ENCODE data around the gene TMEM135.
A peak's percentile ranks its signal among the peaks of the same experiment; 100 is the strongest.
"Not testable (repeated sequence)": the region's sequence is repeated elsewhere in the genome, so short reads cannot be mapped to it uniquely, and the experiment has no call there.

Gene TMEM135

DNA sequence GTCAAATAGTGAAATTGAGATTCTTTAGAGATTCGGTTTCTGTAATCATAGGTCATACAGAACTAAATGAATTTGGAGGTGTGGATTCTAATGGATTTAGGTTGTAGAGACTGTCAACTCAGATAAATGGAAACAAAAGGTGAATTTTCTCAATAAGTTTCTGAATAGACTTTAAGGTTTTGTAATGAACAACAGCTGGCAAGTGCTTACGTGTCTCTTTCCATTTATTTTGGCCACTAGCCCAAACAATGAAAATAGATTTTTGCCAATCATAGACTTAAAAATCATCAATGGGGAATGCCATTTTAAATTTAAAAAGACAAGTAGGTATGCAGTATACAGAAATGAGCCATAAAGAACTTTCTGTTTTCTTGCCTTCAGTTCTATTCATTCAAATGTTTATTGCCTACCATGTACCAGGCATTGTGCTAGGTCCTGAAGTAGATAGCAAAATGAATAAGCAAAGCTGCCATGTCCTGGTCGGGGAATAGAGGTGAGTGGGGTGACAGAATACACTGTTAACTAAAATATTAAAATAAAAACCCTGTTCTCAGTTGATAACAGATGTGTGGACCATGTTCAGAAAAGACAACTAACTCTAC is 16.9 kb upstream of the TMEM135 start:
- DNase-seq: no peak

DNA sequence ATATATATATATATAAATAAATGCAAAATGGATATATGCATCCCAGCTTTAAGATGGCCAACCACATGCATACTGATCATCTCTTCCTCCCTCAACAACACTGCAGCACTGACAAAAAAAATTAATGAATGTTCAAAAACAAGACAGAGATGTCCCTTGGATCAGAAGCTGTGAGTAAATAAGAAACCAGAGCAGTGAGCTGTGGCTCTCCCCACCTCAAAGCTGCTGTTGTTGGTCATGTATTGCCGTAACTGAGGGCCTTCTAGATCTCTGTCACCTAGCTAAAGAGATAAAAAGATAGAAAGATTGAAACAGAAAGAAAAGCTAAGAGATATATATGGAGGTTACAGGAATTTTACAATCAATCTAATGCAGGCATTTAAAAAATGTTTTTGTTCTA is 15.5 kb upstream of the TMEM135 start:
- DNase-seq: no peak

DNA sequence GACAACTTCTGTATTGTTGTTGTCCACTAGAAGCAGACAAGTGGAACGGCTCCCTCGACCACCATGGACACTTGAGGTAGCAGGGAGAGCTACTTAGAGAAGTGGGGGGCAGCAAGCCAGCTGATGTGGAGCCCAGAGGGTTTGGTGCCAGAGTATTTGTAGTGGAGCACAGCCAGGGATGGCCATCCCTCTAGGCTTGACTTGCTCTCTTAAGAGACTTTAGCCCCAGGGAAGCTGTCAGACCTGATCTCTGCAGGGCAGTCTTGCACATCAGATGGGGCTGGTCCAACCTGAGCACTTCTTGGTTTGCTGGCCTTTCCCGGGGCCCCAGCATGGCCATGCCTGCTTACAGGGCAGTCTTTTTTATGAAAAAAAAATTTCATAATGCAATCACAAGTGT is 15.0 kb upstream of the TMEM135 start:
- no peak for DNase-seq

DNA sequence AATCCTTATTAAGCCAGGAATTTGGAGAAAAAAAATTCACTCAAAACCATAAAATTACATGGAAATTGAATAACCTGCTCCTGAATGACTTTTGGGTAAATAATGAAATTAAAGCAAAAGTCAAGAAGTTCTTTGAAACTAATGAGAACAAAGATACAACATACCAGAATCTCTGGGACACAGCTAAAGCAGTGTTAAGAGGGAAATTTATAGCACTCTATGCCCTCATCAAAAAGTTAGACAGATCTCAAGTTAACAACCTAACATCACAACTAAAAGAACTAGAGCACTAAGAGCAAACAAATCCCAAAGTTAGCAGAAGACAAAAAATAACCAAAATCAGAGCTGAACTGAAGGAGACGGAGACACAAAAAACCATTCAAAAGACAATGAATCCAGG is 11.3 kb upstream of the TMEM135 start:
- DNase-seq: not testable (repeated sequence)

DNA sequence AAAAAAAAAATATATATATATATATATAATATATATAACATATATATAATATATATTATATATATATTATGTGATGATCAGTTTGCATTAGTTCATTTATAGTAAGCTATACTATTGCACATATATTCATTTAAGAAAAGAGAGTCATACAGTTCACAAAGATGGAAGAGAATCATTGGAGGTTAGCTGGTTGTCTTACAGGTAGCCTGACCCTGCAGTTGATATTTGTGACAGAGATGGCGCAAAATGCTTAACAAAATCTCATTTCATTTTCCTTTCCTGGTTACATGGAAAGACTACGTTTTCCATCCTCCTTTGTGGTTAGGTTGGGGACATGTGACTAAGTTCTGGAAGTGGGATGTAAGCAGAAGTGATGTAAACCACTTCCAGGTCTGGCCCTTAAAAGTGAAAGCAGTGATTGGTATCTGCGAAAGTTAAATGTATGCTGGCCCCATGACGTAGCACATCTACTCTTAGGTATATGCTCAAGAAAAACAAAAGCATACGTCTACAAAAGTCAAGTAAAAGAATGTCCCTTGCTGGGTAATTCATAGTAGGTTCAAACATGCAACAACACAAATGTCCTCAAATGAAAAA is 7.2 kb upstream of the TMEM135 start:
- DNase-seq: no peak

DNA sequence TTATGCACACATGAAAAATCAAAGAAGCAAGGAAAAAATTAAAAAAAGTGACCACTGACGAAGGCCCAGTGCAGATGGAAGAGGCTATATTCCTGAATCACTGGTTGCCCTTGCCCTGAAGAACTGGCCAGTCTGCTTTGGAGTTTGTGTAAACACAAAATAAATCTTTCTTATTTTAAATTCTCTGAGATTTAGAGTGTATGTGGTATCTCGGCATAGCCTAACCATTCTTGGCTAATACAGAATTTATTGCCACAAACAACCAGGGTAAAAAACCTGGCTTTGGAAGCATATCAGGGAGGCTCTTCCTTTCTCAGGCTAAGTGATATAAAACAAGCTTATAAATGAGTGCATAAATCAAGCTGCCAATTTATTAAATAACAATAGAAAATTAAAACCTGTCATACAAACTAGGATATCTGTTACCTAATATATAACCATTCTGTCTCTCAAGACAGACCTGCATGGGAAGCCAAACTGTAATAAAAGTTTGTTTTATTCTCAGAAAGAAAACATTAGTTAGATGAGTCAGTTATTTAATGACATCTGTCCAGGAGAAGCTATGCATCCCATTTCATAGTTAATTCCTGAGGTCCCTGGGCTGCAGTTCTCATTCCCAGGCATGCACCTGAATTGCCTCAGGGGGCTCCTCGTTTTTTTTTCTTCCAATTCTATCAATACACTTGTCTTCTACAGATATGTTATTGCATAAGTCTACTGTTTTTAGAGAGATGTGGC is 6.1 kb upstream of the TMEM135 start:
- DNase-seq: no peak

DNA sequence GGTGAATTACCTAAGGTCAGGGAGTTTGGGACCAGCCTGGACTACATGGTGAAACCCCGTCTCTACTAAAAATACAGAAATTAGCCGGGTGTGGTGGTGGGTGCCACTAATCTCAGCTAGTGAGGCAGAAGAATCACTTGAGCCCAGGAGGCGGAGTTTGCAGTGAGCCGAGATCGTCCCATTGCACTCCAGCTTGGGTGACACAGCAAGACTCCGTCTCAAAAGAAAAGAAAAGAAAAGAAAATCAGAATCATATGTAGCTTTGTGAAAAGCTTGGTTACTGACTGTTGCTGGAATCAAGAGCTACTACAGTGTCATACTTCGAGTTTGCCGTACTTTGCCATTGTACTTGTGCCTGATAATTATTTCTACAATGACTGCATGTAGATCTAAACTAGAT is 4.2 kb upstream of the TMEM135 start:
- DNase-seq: no peak

DNA sequence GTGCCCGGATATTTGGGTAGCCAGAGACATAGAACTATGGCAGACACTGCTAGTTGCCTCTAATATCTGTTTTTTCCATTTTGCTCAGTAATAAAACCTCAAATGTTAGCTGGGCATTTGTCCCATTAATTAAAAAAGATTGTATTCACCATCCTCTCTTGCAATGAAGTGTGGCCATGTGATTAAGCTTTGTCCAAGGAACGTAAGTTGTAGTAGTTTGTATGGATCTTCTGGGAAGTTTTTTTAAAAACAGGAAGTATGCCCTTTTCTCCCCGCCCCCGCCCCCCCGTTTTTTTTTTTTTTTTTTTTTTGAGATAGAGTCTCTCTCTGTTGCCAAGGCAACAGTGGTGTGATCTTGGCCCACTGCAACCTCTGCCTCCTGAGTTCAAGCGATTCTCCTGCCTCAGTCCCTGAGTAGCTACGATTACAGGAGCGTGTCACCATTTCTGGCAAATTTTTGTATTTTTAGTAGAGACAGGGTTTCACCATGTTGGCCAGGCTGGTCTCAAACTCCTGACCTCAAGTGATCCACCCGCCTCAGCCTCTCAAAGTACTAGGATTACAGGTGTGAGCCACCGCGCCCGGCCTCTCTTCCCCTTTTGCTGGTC is 1.7 kb upstream of the TMEM135 start:
- DNase-seq: no peak

DNA sequence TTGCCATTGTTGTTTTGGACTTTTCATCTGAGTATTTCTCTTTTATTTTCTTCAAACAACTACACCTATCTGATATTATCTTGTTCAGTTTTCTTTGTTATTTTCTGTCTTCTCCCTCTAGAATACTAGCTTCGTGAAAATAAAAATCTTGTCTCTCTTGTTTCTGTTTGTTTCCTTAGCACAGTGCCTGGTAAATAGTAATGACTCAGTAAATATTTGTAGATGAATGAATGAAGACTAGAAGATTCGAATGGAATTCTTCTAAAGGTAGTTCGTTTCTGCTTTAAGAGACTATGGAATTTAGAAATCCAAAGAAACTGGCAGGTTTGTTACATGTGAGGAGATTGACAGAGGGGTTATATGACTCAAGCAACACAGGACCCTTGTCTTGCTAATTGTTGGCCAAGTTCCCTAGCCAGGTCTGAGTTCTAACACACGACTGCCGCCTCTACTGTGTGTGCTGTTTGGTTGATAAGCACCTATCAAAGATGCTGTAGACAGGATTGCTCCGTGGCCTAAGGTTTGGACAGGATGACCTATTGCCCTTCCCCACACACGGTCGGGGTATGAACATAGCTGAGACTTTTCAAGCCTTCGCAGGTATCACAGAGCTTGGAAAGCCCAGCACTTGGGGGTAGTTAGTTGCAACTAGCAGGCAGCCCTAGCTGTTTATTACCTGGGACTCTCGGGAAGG is 831 bp upstream of the TMEM135 start:
- DNase-seq: no peak

DNA sequence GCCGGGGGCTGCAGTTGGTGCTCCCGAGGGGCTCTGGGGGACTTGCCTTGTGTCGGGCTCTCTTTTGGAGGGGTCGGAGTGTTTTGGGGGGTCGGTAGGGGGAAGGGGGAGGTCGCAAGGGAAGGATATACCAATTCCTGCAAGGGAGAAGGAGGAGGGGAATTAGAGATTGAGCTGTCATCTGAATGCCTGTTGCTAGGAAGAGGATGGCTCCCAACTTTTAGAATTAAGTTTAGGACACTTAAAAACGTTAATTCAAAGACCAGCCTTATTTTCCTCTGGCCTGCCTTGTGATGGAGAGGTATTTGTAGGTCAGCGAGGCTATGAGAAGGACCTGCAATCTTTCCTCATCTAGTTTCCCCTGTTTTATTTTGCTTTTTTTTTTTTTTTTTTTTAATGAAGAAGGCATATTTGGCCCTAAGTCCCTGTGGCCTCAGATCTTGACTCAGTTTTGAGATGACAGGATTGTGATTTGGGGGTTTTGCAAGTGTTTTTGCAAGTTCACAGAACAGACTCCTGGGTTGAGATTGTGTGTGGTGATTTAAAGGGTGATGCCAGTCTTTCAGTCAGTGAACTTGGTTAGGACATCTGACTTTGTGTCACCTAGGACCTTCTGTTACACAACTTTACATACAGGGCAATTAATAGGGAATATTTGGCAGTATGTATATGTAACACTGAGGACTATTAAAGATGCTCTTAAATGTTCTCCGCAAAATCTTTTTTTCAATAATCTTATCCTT is 672 bp downstream of the TMEM135 start:
- DNase-seq: peak; percentile 6

DNA sequence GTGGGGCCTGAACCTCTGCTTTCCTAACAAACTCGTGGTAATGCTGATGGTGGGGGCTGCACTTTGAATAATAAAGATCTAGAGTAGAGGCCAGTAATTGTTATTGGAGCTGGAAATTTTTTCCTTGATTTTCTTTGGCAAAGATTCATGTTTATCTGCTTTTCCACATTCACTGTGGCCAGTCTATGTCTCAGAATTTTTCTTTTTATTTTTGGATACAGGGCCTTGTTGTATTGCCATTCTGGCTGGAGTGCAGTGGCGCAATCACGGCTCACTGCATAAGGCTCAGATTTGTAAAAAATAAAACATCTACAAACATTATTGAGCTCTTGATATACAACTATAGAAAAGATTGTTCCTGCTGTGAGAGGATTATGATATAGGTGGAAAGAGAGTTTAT is 1.6 kb downstream of the TMEM135 start:
- DNase-seq: no peak

DNA sequence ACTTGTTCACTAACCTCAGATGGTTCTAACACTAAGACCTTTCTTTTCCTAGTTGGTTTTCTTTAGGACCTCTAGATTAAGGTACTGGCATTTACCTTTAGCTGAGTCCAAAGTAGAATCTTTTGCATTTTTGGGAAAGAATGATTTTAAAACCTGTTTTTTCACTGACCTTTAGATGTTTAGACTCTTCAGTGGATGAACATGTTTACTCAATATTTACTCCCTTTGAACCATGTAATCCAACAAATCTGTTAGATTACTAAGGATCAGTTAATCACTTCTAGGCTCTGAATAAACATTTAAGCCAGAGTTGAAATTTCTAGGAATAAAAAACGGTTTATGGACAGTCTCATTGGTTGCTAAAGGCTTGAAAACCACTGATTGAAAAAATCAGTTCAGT is 6.2 kb downstream of the TMEM135 start:
- no peak for DNase-seq

DNA sequence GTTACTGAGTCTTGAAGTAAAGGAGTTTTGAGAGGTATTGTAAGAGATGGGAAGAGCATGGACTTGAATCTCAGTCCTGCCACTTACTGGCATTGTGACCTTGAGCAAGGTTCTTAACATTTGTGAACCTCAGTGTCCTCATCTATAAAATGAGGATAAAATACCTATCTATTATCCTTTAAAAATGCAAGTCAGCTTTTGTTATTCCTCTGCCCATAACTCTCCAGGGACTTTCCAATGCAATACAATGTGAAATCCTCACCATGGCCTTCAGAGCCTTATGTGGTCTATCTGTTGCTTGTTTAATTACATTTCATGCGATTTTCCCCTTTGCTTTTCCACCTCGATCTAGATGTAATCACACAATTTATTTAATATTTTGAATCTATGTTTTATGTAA is 9.1 kb downstream of the TMEM135 start:
- DNase-seq: no peak

DNA sequence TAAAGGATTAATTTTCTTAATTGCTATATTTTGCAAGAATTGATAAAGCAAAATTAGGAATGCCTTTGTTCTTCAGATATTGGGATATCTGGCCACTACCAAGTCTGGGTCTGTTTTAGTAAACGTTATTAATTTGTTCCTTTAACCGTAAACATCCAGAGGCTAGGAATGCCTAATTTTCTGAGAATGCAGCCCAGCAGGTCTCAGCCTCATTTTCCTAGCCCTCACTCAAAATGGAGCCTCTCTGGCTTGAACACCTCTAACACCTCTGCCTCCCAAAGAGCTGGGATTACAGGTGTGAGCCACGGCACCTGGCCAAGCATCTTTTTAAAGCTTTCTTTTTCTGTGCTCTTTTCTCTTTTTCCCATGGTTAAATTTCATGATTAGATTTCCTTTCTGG is 18.4 kb downstream of the TMEM135 start:
- no peak for DNase-seq

DNA sequence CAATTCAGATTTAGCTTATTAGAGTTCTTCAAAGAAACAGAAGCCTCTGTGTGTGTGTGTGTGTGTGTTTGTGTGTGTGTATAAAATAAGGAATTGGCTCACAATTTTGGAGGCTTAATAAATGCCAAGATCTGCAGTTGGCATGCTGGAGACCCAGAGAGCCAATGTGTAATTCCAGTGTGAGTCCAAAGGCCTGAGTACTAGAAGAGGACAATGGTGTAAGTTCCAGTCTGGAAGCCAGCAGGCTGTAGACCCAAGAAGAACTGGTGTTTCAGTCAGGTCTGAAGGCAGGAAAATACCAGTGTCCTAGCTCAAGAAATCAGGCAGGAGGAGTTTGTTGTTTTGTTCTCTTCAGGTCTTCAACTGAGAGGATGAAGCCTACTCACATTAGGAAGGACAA is 20.0 kb downstream of the TMEM135 start:
- no peak for DNase-seq

DNA sequence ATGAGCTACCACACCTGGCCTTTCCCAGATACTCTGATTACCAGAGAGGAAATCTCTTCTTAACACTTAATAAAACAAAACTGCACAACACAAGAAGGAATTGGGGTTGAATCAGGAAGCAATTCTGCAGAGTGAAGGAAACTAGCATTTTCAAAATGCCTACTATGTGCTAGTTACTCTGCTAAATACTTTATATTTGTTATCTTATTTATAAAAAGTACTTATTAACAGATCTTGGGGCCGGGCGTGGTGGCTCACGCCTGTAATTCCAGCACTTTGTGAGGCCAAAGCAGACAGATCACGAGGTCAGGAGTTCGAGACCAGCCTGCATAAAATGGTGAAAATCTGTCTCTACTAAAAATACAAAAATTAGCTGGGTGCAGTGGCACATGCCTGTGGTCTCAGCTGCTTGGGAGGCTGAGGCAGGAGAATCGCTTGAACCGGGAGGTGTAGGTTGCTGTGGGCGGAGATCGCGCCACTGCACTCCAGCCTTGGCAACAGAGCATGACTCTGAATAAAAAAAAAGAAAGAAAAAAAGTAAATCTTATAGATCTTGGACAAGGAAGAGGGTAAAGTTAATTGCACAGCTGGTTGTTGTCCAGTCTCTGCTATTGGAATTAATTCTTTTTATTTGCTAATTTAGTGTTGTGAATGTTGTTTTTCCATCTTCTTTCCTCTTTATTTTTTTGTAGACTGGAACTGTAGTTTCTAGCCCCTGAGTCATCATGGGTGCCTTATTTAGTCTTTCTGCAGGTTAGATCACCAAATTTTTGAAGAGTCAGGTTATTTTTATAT is 22.1 kb downstream of the TMEM135 start:
- DNase-seq: no peak

DNA sequence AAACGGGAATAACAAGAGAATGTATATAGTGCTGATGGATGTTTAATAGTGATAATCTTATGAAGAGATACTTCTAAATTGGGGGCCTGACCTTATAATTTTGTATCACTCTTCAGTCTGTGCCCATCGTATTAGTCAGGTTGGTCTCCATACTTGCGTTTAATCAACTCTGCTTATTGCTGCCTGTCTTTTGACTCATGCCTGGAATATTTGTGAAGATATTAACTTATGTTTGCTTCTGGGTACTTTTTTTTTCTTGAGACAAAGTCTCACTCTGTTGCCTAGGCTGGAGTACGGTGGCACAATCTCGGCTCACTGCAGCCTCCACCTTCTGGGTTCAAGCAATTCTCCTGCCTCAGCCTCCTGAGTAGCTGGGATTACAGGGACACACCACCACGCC is 24.0 kb downstream of the TMEM135 start:
- no peak for DNase-seq

DNA sequence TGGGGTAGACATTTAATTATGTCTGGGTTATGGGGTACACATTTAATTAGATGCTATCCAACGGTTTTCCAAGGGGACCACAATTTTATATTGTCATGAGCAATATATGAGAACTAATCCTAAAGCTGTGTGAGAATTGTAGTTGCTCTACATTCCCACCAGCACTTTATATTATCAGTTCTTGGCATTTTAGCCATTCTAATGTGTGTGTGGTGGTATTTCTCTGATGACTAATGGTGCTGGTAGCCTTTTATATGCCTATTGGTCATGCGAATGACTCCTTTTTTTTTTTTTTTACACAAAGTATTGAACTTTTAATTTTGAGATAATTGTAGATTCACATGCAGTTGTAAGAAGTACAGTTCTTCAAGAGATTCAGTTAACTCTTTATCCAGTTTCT is 26.2 kb downstream of the TMEM135 start:
- DNase-seq: no peak

DNA sequence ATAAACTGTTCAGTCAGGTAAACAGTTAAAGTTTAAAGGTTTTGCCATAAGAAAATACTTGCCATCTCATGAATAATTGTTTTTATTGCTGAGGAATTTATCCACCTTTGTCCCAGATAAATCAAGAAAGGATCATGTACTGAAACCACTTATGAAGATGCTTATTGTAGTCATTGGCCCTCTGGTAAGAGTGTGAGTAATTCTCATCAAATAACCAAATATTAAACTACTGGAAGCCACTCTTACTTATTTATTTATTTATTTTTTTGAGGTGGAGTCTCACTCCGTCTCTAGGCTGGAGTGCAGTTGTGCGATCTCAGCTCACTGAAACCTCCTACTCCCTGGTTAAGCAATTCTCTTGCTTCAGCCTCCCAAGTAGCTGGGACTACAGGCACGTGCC is 35.1 kb downstream of the TMEM135 start:
- no peak for DNase-seq

DNA sequence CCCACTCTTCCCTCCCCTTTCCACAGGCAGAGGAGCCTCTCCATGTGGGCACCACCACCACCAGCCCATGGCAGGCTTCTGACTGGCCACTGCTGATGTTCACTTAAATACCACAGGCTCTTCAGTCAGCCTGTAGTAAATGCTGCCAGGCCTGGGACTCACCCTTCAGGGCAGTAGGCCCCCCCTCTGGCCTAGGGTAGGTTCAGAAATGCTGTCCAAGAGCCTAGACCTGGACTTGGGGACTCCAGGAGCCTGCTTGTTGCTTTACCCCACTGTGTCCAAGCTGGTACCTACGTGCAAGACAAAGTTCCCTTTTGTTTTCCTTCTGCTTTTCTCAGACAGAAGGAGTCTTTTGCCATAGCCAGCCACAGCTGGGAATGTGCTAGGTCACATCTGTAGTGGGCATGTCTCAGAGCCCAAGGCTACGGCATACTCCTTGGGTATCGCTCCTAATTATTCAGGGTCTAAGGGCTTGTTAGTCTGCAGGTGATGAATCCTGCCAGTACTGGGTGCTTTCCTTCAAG is 38.6 kb downstream of the TMEM135 start:
- no peak for DNase-seq

DNA sequence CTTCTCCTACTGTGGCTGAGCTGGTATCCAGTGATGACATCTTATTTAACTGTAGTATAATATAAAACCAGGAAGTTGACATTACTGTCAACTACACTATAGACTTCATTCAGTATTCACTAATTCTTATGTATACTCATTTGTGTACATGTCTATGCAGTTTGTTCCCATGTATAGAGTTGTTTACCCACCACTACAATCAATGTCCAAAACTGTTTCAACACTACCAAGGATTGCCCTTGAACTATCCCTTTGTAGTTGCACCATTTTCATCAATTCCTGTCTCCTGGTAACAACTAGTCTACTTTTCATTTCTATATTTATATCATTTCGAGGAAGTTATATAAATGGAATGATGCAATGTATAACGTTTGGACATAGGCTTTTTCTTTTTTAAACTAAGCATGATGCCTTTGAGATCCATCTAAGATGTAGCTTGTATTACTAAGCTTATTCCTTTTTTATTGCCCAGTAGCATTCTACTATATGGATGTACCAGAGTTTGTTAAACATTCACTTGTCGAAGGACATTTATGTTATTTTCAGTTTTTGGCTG is 39.2 kb downstream of the TMEM135 start:
- DNase-seq: no peak

Data from midbrain (tissue), 1 donor.